Kidney (tissue), 14 donors: ENCODE measurements around the gene AP2B1. TPM values are rescaled to one million over a fixed set of nuclear protein-coding genes. Genes with fewer than 3 reads are reported as not detected.

Source experiments
- DNase-seq, 5 donors: peaks; one replicate each; pipeline ENCODE4 v3.0.0-alpha.2; 2013 to 2020
- FAIRE-seq: peaks from 2 replicates; lab custom pipeline; 2012; peaks lifted over from hg19 to GRCh38; lab: Jason Lieb, UNC
- H3K27ac ChIP-seq, 2 donors: one replicate each; pipeline ENCODE4 v1.7.0; 2013; ENCODE audit warnings: low read depth in 2 of 2, low read length in 2 of 2, inconsistent platforms in 1 of 2
- H3K27me3 ChIP-seq: one replicate; pipeline ENCODE4 v1.7.1; 2013; ENCODE audit warnings: low read length, inconsistent platforms; ENCODE audit not compliant: control insufficient read depth, insufficient read depth
- H3K36me3 ChIP-seq, 3 donors: one replicate each; pipeline versions ENCODE4 v1.7.0 to v1.7.1; 2013; ENCODE audit warnings: low read length in 3 of 3, control low read depth in 1 of 3, inconsistent platforms in 1 of 3; ENCODE audit not compliant: insufficient read depth in 3 of 3, control insufficient read depth in 2 of 3
- H3K4me1 ChIP-seq, 3 donors: one replicate each; pipeline versions ENCODE4 v1.7.0 to v1.7.1; 2013; ENCODE audit warnings: low read length in 3 of 3, inconsistent platforms in 1 of 3, low read depth in 1 of 3; ENCODE audit not compliant: control insufficient read depth in 2 of 3, insufficient read depth in 2 of 3
- H3K4me3 ChIP-seq, 3 donors: one replicate each; pipeline versions ENCODE4 v1.7.0 to v1.8.1; 2013; ENCODE audit warnings: low read length in 3 of 3, control low read depth in 1 of 3, inconsistent platforms in 1 of 3
- H3K9ac ChIP-seq, 3 donors: one replicate each; pipeline versions ENCODE4 v1.7.0 to v1.7.1; 2013; ENCODE audit warnings: low read length in 3 of 3, control low read depth in 1 of 3, inconsistent platforms in 1 of 3
- H3K9me3 ChIP-seq, 3 donors: one replicate each; pipeline versions ENCODE4 v1.7.0 to v1.7.1; 2013; ENCODE audit warnings: low read length in 3 of 3, control low read depth in 1 of 3, inconsistent platforms in 1 of 3; ENCODE audit not compliant: control insufficient read depth in 2 of 3, insufficient read depth in 1 of 3
- CTCF ChIP-seq: IDR thresholded peaks from 3 replicates; pipeline ENCODE4 v1.5.1; 2012; ENCODE audit warnings: mild to moderate bottlenecking, moderate library complexity, borderline replicate concordance; ENCODE audit not compliant: insufficient read depth; ENCODE audit errors: extremely low read depth
- intact Hi-C: fragments of 100-400 bp; cut with DNase I; formaldehyde crosslinking; loops from one replicate; pipeline ENCODE4 v1.11.1; 2022
- polyA plus RNA-seq: library from polyadenylated mRNA; stranded (reverse); fragments of 350-450 nt; fragmentation: Illumina TruSeq; extraction: RNeasy Lipid Tissue Mini Kit (QIAGEN cat#74804); gene quantifications from one replicate; pipeline ENCODE4 v1.2.3, GENCODE V29; 2014; ENCODE audit warnings: low read depth, low replicate concordance; ENCODE audit not compliant: insufficient read depth
- total RNA-seq: library from RNA; stranded (reverse); fragmentation: NEBNext Ultra II Directional; extraction: Animal tissue kit (Norgen Biotek cat#: 25700); gene quantifications from one replicate; pipeline ENCODE4 v1.2.1, GENCODE V29; 2021
- donor health status: control.
- donor health status: control.
- donor health status: control.
- donor health status: control.
- donor health status: control.
- donor health status: DM: yes; HTN: yes; CAD: no.
- donor health status: Normal renal cell carcinoma (clear cell type).

The AP2B1 gene
- total and polyA plus RNA-seq, 2 donors from 2014 or later: 74.0 to 242 TPM

- no peak for FAIRE-seq
- Histone ChIP-seq H3K9me3 (no peaks in the 10 kb centered on the region), H3K27me3 (no peaks in the 10 kb centered on the region), H3K4me3 (no peak overlapping the region), H3K4me1 (no peaks in the 10 kb centered on the region), H3K36me3 (no peaks in the 10 kb centered on the region), H3K27ac (no peak overlapping the region), H3K9ac (no peak overlapping the region)
- TF ChIP-seq CTCF: no peak
- intact Hi-C loops: no loop called here
- DNase-seq: no peak
Measured at GRCh38 chr17:35554668-35555067, 32.5 kb upstream of the AP2B1 start.

- TF ChIP-seq CTCF: no peak
- H3K9me3 ChIP-seq: no peaks in the 10 kb centered on the region
- no peaks in the 10 kb centered on the region for H3K36me3 ChIP-seq
- no peak overlapping the region for H3K27ac ChIP-seq
- intact Hi-C loops: no loop called here
- no peak overlapping the region for H3K4me3 ChIP-seq
- FAIRE-seq: no peak
- H3K27me3 ChIP-seq: no peaks in the 10 kb centered on the region
- no peak overlapping the region for H3K9ac ChIP-seq
- H3K4me1 ChIP-seq: no peaks in the 10 kb centered on the region
- no peak for DNase-seq
Measured at GRCh38 chr17:35555691-35556090, 31.4 kb upstream of the AP2B1 start.

GRCh38 chr17:35557353-35557752 lies 29.8 kb upstream of the AP2B1 start:
- no peaks in the 10 kb centered on the region for H3K9me3 ChIP-seq
- H3K4me3 ChIP-seq: no peak overlapping the region
- no peak overlapping the region for H3K9ac ChIP-seq
- no peak for TF ChIP-seq CTCF
- no peak overlapping the region for H3K27ac ChIP-seq
- no peak for DNase-seq
- no peak for FAIRE-seq
- intact Hi-C loops: no loop called here
- no peaks in the 10 kb centered on the region for H3K4me1 ChIP-seq
- no peaks in the 10 kb centered on the region for H3K36me3 ChIP-seq
- no peaks in the 10 kb centered on the region for H3K27me3 ChIP-seq
